CD4-positive, alpha-beta T cell treated with Interleukin-17A for 1 hour (primary cell): Measurements from ENCODE around the gene ARRB1.
"Not testable (repeated sequence)": the region's sequence is repeated elsewhere in the genome, so short reads cannot be mapped to it uniquely, and the experiment has no call there.

Source experiments
- DNase-seq: peaks from one replicate; pipeline ENCODE4 v3.0.0-alpha.2; 2020

Gene ARRB1

DNA sequence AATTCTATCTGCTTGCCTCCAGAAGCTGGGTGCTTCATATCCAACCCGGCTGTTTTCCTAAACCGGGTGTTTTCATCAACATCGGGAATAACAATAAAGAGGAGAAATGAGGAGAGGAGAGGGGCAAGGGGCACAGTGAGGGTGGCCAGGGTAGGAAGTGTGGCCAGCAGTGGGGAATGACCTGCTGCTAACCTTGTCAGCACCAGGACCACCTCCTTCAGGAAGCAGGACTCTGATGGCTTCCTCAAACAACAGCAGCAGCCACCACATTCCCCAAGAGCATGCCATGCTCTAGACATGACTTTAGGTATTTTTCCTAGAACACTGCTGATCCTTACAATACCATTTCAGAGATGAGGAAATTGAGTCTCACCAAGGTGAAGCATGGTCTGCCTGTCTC lies 58.5 kb downstream of the ARRB1 start:
- DNase-seq = no peak

- DNase-seq = no peak
These were observed 59.7 kb downstream of the ARRB1 start for GRCh38 chr11:75291741-75292140.

- no peak for DNase-seq
These were observed 61.5 kb downstream of the ARRB1 start for GRCh38 chr11:75289919-75290318.

- DNase-seq = no peak
These were observed 62.0 kb downstream of the ARRB1 start for GRCh38 chr11:75289511-75289760.

- DNase-seq = no peak
These were observed 63.9 kb downstream of the ARRB1 start for GRCh38 chr11:75287579-75287978.

DNA sequence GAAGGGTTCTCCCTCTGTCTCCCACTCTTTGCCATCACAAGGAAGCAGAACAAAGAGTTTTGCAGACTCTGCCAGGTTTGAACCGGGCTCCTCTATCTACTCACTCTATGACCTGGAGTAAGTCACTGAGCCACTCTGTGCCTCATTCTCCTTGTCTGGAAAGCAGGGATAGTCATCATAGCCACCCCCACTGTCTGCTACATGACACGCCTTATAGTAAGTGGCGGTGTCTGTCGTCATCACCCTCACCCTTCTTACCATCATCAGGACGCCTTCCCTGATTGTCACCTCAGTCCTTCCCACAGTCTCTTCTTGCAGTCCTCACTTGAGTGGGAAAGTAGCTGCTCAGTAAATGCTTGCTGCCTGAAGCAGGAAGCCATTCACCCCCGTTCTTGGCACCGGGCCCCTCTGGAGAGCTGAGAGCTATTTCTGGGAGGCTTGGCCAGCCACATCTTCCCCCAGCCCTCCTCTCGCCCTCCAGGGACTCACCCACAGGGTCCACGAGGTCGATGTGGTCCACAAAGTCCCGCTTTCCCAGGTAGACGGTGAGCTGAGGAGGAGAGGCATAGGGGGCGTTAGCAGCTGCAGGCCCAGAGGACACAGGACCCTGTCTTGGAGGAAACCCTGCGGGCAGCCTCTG lies 64.5 kb downstream of the ARRB1 start:
- no peak for DNase-seq

GRCh38 chr11:75285776-75286360 lies 65.6 kb downstream of the ARRB1 start:
- DNase-seq = no peak

DNA sequence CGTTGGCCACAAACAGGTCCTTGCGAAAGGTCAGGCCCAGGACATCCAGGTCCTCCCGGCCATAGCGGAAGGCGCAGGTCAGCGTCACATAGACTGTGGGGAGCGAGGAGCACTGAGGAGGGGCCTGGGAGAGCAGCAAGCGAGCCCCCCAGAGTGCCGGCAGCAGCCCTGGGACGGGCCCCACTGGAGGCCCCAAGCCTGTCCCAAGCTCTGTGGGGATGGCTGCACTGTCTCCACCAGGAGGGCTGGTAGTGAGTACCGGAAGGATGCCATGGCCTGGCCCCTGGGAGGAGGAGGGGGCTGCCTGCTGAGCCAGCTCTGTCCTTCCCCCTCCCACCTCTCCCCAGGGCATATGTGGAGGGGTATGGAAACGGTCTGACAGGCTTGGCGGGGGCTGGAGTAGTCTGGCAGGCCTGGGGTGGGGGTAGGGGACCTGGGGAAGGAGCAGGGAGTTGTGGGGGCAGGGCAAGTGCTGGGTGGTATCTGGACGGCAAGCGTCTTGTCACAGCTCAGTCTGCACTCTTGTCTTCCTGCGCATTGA lies 68.0 kb downstream of the ARRB1 start:
- no peak for DNase-seq

GRCh38 chr11:75281469-75282095 lies 69.9 kb downstream of the ARRB1 start:
- DNase-seq = no peak

- no peak for DNase-seq
These were observed 70.5 kb downstream of the ARRB1 start for GRCh38 chr11:75280770-75281468.

- peak; percentile 80 for DNase-seq
These were observed 71.2 kb downstream of the ARRB1 start for GRCh38 chr11:75280227-75280701.

- no peak for DNase-seq
These were observed 72.2 kb downstream of the ARRB1 start for GRCh38 chr11:75279273-75279672.

GRCh38 chr11:75277991-75278790 lies 73.3 kb downstream of the ARRB1 start:
- no peak for DNase-seq

- no peak for DNase-seq
These were observed 74.2 kb downstream of the ARRB1 start for GRCh38 chr11:75277211-75277805.

DNA sequence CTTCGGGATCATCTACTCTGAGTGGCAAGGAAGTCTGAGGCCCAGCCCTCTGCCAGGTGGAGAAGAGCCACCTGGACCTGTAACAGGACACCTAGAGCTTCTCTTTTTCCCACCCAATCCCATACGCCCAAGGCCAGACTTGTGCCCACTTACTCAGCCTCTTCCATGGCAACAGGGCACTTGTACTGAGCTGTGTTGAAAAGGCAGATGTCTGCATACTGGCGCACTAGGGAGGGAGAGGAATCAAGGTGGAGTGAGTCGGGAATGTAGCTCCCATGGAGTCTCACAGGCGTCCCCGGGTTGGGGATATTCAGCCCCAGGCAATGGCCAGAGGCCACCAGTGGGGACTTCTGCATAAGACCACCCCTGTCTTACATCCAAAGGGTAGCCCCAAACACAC lies 74.8 kb downstream of the ARRB1 start:
- no peak for DNase-seq

- DNase-seq = no peak
These were observed 75.3 kb downstream of the ARRB1 start for GRCh38 chr11:75276186-75276585.

GRCh38 chr11:75275581-75275980 lies 75.9 kb downstream of the ARRB1 start:
- peak; percentile 78 for DNase-seq

DNA sequence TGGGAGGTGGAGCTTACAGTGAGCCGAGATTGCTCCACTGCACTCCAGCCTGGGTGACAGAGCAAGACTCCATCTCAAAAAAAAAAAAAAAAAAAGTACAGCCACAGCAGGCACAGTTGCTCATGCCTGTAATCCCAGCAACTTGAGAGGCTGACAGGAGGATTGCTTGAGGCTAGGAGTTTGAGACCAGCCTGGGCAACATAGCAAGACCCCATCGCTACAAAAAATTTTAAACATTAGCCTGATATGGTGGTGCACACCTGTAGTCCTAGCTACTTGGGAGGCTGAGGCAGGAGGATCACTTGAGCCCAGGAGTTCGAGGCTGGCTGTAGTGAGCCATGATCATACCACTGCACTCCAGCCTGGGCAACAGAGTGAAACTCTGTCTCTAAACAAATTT lies 76.7 kb downstream of the ARRB1 start:
- not testable (repeated sequence) for DNase-seq

- no peak for DNase-seq
These were observed 77.8 kb downstream of the ARRB1 start for GRCh38 chr11:75273411-75274391.

GRCh38 chr11:75272821-75273301 lies 78.6 kb downstream of the ARRB1 start:
- no peak for DNase-seq

DNA sequence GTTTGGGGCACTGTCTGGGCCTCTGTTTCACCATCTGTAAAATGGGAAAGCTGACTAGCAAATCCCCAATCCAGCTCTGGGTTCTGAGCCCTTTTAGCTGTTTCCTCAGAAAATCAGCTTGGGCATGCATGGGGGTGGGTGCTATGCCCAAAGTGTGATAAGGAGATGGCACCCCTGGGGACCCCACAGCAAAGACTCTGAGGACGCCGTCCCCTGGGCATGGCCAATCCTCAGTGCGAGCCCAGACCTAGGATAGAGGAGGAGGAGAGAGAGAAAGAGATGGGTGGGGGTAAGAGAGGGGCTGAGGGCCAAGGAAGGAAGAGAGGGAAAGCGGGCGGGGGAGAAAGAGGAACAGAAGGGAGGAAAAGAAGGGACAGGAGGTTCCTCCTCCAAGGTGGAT lies 79.1 kb downstream of the ARRB1 start:
- DNase-seq = no peak
